Spleen (tissue), 7 donors: ENCODE results near the gene TTF2.

Source experiments
- POLR2A ChIP-seq, 3 donors: fragments of 450-650 bp; IDR thresholded peaks; one replicate each; pipeline ENCODE4 v1.5.1; 2017; ENCODE audit warnings: antibody characterized with exemption in 3 of 3, mild to moderate bottlenecking in 1 of 3
- POLR2AphosphoS5 ChIP-seq, 3 donors: sonication (generic); formaldehyde crosslinking; IDR thresholded peaks; one replicate each; pipeline ENCODE4 v1.5.1; 2017; ENCODE audit warnings: antibody characterized with exemption in 3 of 3
- TF ChIP-seq, protein P1 (sequence below), 11 experiments: fragments of 200-600 bp in 7 of 11; fragments of 450-650 bp in 4 of 11; sonication (generic) in 4 of 11; IDR thresholded peaks in 8 of 11; conservative IDR thresholded peaks in 3 of 11; 1 replicate in 7 of 11; 2 replicates in 4 of 11; pipeline versions ENCODE4 v1.4.0 to v1.8.0; 2016 to 2021; ENCODE audit warnings: antibody characterized with exemption in 11 of 11, inconsistent platforms in 4 of 11, mild to moderate bottlenecking in 1 of 11
- donor health status: DM: no; HTN: no; CAD: no; lungs with moderate emphysema.
- donor health status: DM: no; HTN: no; CAD: no.
- donor health status: DM: no; HTN: no; CAD: no.

DNA sequence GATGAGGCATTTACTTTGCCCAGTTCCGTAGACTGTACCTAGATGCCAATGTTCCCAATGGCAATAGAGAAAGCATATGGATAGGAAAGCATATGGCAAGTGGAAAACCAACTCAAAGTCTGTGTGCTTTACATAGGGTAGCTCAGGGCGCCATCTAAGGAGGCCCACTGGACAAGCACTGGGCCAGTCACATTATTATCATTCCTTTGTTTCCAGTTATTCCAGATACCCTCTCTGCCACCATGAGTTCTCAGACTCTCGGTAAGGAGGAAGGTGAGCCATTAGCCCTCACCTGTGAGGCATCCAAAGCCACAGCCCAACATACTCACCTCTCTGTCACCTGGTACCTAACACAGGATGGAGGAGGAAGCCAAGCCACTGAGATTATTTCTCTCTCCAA lies 48.8 kb upstream of the TTF2 start:
- TF ChIP-seq, protein P1, sequence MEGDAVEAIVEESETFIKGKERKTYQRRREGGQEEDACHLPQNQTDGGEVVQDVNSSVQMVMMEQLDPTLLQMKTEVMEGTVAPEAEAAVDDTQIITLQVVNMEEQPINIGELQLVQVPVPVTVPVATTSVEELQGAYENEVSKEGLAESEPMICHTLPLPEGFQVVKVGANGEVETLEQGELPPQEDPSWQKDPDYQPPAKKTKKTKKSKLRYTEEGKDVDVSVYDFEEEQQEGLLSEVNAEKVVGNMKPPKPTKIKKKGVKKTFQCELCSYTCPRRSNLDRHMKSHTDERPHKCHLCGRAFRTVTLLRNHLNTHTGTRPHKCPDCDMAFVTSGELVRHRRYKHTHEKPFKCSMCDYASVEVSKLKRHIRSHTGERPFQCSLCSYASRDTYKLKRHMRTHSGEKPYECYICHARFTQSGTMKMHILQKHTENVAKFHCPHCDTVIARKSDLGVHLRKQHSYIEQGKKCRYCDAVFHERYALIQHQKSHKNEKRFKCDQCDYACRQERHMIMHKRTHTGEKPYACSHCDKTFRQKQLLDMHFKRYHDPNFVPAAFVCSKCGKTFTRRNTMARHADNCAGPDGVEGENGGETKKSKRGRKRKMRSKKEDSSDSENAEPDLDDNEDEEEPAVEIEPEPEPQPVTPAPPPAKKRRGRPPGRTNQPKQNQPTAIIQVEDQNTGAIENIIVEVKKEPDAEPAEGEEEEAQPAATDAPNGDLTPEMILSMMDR (IDR thresholded peaks at IDR 0.05 in 8 of 11, conservative IDR thresholded peaks at IDR 0.05 in 3 of 11) = no peak
- TF ChIP-seq POLR2A (IDR thresholded peaks at IDR 0.05) = no peak
- no peak for TF ChIP-seq POLR2AphosphoS5 (IDR thresholded peaks at IDR 0.05)
